GM18873 (cell line): ENCODE data around the gene TIMP2.
"Not testable (repeated sequence)": the region's sequence is repeated elsewhere in the genome, so short reads cannot be mapped to it uniquely, and the experiment has no call there.

Source experiments
- ATAC-seq: cut with Tn5 transposase; IDR thresholded peaks from one replicate; pipeline ENCODE4 v1.9.1; 2021; ENCODE audit warnings: mild to moderate bottlenecking, moderate library complexity, moderate number of reproducible peaks; ENCODE audit not compliant: unreplicated experiment, low FRiP score

TIMP2 gene

GRCh38 chr17:78933959-78934568 is 8.9 kb upstream of the TIMP2 start:
- no peak for ATAC-seq

- ATAC-seq = no peak
Observed at GRCh38 chr17:78933025-78933958, 8.1 kb upstream of the TIMP2 start.

- no peak for ATAC-seq
Observed at GRCh38 chr17:78929908-78930775, 5.0 kb upstream of the TIMP2 start.

GRCh38 chr17:78925662-78926555 is 722 bp upstream of the TIMP2 start:
- no peak for ATAC-seq

GRCh38 chr17:78924481-78925151 is 571 bp downstream of the TIMP2 start:
- ATAC-seq = no peak

- no peak for ATAC-seq
Observed at GRCh38 chr17:78923660-78924453, 1.3 kb downstream of the TIMP2 start.

GRCh38 chr17:78922816-78923498 is 2.2 kb downstream of the TIMP2 start:
- no peak for ATAC-seq

GRCh38 chr17:78921437-78921971 is 3.7 kb downstream of the TIMP2 start:
- no peak for ATAC-seq

- ATAC-seq = no peak
Observed at GRCh38 chr17:78920528-78920927, 4.7 kb downstream of the TIMP2 start.

GRCh38 chr17:78919861-78920450 is 5.2 kb downstream of the TIMP2 start:
- ATAC-seq = no peak

GRCh38 chr17:78918979-78919378 is 6.2 kb downstream of the TIMP2 start:
- no peak for ATAC-seq

- ATAC-seq = no peak
Observed at GRCh38 chr17:78917451-78918275, 7.5 kb downstream of the TIMP2 start.

- no peak for ATAC-seq
Observed at GRCh38 chr17:78915872-78916632, 9.1 kb downstream of the TIMP2 start.

- no peak for ATAC-seq
Observed at GRCh38 chr17:78913115-78913514, 12.1 kb downstream of the TIMP2 start.

GRCh38 chr17:78912082-78912481 is 13.1 kb downstream of the TIMP2 start:
- no peak for ATAC-seq

GRCh38 chr17:78911543-78911942 is 13.6 kb downstream of the TIMP2 start:
- not testable (repeated sequence) for ATAC-seq
